ENCODE data around the gene MYL7. TPM values are rescaled to one million over a fixed set of nuclear protein-coding genes. Genes with fewer than 3 reads are reported as not detected.
A peak's percentile ranks its signal among the peaks of the same experiment; 100 is the strongest.

Gene MYL7
- total and polyA plus RNA-seq, 2 experiments from 2014 or later, result 4.8 TPM; not detected in 1

DNA sequence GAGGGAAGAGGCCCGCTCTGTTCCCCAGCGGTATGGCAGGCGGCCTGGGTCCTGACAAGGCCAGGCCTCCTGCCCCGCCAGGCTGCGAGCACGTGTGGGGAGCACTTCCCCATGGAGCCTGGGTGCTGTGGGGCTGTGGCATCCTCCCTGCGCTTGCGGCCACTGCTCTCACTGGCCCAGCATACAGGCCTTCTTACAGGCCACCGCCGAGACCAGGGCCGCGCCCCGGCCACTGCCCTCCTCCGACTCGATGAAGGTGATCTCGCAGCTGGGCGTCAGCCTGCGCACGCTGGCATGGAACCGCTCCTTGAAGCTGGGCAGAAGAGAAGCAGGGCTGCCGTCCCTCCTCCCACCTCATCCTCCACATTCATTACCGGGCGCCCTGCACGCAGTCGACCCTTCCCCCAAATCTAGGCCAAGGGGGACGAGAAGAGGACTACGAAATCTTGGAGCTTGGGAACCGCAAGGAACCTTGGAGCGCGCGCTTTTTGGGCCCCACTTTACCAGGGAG, 3.9 kb upstream of the MYL7 start:
- peak overlapping the region; percentile 77 for H3K4me3 Mint-ChIP-seq
- Histone ChIP-seq H3K79me2 (replicated peaks; ENCODE audit: insufficient read depth) (no peaks in the 10 kb centered on the region), H3K36me3 (ENCODE audit: insufficient read depth) (no peaks in the 10 kb centered on the region), H3K27me3 (ENCODE audit: insufficient read depth) (peaks cover 30% of the 10 kb centered on the region), H2AFZ (peak overlapping the region; percentile 98), H3K9me2 (ENCODE audit: insufficient read depth) (no peaks in the 10 kb centered on the region), H3K4me3 (peak overlapping the region; percentile 61), H3F3A (replicated peaks; ENCODE audit: low read depth) (no peaks in the 10 kb centered on the region), H3K27ac (ENCODE audit: low read depth) (no peak overlapping the region), H3K4me1 (ENCODE audit: insufficient read depth) (peaks cover 8% of the 10 kb centered on the region), H3K4me2 (peak overlapping the region; percentile 88), H4K20me1 (replicated peaks; ENCODE audit: insufficient read depth) (no peaks in the 10 kb centered on the region)
- H3K27ac Mint-ChIP-seq, result no peak overlapping the region
- ATAC-seq (peak; percentile 5), DNase-seq (ENCODE audit: low spot score) (no peak)
- no peaks in the 10 kb centered on the region for H3K36me3 Mint-ChIP-seq (ENCODE audit: low read depth)
- H3K9me3 Mint-ChIP-seq, result no peaks in the 10 kb centered on the region
- peaks cover 34% of the 10 kb centered on the region for H3K27me3 Mint-ChIP-seq (ENCODE audit: insufficient read depth, low read depth, poor library complexity)
- H3K4me1 Mint-ChIP-seq, result peaks cover 21% of the 10 kb centered on the region
- TF ChIP-seq STAT1 (IDR thresholded peaks at IDR 0.05; ENCODE audit: unreplicated experiment), result no peak
- TF ChIP-seq, protein P1, sequence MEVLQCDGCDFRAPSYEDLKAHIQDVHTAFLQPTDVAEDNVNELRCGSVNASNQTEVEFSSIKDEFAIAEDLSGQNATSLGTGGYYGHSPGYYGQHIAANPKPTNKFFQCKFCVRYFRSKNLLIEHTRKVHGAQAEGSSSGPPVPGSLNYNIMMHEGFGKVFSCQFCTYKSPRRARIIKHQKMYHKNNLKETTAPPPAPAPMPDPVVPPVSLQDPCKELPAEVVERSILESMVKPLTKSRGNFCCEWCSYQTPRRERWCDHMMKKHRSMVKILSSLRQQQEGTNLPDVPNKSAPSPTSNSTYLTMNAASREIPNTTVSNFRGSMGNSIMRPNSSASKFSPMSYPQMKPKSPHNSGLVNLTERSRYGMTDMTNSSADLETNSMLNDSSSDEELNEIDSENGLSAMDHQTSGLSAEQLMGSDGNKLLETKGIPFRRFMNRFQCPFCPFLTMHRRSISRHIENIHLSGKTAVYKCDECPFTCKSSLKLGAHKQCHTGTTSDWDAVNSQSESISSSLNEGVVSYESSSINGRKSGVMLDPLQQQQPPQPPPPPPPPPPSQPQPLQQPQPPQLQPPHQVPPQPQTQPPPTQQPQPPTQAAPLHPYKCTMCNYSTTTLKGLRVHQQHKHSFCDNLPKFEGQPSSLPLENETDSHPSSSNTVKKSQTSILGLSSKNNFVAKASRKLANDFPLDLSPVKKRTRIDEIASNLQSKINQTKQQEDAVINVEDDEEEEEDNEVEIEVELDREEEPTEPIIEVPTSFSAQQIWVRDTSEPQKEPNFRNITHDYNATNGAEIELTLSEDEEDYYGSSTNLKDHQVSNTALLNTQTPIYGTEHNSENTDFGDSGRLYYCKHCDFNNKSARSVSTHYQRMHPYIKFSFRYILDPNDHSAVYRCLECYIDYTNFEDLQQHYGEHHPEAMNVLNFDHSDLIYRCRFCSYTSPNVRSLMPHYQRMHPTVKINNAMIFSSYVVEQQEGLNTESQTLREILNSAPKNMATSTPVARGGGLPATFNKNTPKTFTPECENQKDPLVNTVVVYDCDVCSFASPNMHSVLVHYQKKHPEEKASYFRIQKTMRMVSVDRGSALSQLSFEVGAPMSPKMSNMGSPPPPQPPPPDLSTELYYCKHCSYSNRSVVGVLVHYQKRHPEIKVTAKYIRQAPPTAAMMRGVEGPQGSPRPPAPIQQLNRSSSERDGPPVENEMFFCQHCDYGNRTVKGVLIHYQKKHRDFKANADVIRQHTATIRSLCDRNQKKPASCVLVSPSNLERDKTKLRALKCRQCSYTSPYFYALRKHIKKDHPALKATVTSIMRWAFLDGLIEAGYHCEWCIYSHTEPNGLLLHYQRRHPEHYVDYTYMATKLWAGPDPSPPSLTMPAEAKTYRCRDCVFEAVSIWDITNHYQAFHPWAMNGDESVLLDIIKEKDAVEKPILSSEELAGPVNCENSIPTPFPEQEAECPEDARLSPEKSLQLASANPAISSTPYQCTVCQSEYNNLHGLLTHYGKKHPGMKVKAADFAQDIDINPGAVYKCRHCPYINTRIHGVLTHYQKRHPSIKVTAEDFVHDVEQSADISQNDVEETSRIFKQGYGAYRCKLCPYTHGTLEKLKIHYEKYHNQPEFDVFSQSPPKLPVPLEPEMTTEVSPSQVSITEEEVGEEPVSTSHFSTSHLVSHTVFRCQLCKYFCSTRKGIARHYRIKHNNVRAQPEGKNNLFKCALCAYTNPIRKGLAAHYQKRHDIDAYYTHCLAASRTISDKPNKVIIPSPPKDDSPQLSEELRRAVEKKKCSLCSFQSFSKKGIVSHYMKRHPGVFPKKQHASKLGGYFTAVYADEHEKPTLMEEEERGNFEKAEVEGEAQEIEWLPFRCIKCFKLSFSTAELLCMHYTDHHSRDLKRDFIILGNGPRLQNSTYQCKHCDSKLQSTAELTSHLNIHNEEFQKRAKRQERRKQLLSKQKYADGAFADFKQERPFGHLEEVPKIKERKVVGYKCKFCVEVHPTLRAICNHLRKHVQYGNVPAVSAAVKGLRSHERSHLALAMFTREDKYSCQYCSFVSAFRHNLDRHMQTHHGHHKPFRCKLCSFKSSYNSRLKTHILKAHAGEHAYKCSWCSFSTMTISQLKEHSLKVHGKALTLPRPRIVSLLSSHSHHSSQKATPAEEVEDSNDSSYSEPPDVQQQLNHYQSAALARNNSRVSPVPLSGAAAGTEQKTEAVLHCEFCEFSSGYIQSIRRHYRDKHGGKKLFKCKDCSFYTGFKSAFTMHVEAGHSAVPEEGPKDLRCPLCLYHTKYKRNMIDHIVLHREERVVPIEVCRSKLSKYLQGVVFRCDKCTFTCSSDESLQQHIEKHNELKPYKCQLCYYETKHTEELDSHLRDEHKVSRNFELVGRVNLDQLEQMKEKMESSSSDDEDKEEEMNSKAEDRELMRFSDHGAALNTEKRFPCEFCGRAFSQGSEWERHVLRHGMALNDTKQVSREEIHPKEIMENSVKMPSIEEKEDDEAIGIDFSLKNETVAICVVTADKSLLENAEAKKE (CRISPR knock-in tag; IDR thresholded peaks at IDR 0.05), result no peak

DNA sequence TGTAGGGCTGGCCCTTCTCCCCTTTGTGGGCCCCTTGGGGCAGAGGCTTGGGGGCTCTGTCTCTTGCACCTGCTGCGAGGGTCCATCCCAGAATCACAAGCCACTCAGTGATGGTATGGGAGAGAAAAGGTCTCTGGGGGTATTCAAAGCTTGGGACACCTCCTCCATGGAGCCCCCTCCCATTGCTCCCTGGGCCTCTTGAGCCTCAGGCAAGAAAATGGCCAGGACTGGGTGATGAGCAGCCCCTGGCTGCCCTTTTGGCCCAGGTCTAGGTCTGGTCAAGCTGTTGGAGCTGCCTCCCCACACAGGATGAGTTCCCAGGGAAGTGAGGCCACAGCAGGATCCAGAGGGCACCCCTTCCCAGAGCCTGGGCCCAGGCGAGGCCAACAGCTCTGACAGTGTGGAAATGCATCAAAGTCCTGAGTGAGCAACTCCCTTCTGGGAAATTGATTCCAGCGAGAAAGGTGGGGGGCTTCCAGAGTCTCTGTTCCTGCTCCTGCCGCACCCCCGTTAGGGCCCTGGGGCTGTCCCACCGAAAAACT, 3.4 kb upstream of the MYL7 start:
- ATAC-seq, result no peak
- H4K20me1 ChIP-seq (replicated peaks; ENCODE audit: insufficient read depth), result no peaks in the 10 kb centered on the region
- Mint-ChIP-seq H3K4me3 (no peak overlapping the region), H3K36me3 (ENCODE audit: low read depth) (no peaks in the 10 kb centered on the region), H3K4me1 (peaks cover 21% of the 10 kb centered on the region), H3K27ac (no peak overlapping the region), H3K27me3 (ENCODE audit: insufficient read depth, low read depth, poor library complexity) (peaks cover 33% of the 10 kb centered on the region), H3K9me3 (no peaks in the 10 kb centered on the region)
- no peak overlapping the region for H3K27ac ChIP-seq (ENCODE audit: low read depth)
- no peaks in the 10 kb centered on the region for H3K79me2 ChIP-seq (replicated peaks; ENCODE audit: insufficient read depth)
- no peaks in the 10 kb centered on the region for H3K9me2 ChIP-seq (ENCODE audit: insufficient read depth)
- no peaks in the 10 kb centered on the region for H3K36me3 ChIP-seq (ENCODE audit: insufficient read depth)
- no peaks in the 10 kb centered on the region for H3F3A ChIP-seq (replicated peaks; ENCODE audit: low read depth)
- no peak overlapping the region; the same call in 1 of the 2 replicates for H3K4me3 ChIP-seq
- no peak for TF ChIP-seq POLR2AphosphoS5 (IDR thresholded peaks at IDR 0.05; ENCODE audit: low read depth)
- H3K4me2 ChIP-seq, result no peak overlapping the region
- no peak for DNase-seq (ENCODE audit: low spot score)
- H3K27me3 ChIP-seq (ENCODE audit: insufficient read depth), result peaks cover 30% of the 10 kb centered on the region
- peaks cover 8% of the 10 kb centered on the region for H3K4me1 ChIP-seq (ENCODE audit: insufficient read depth)
- H2AFZ ChIP-seq, result no peak overlapping the region
